ENCODE results near the gene DUOX2.

GRCh38 chr15:45111390-45112142, 2.4 kb downstream of the DUOX2 start:
- TF ChIP-seq CTCF (IDR thresholded peaks at IDR 0.05) (no peak), POLR2A (IDR thresholded peaks at IDR 0.05) (no peak)

Data from esophagus squamous epithelium (tissue), 4 donors.